GM18526 (cell line): ENCODE measurements around the gene GRB2.

Source experiments
- POLR2A ChIP-seq: IDR thresholded peaks from 3 replicates; pipeline ENCODE4 v1.6.1; 2011; ENCODE audit not compliant: insufficient read length; ENCODE audit errors: extremely low read depth

Gene GRB2

GRCh38 chr17:75345514-75346167 lies 59.8 kb downstream of the GRB2 start:
- TF ChIP-seq POLR2A = peak; percentile 26

GRCh38 chr17:75344666-75345065 lies 60.8 kb downstream of the GRB2 start:
- TF ChIP-seq POLR2A = no peak

GRCh38 chr17:75342996-75343395 lies 62.5 kb downstream of the GRB2 start:
- TF ChIP-seq POLR2A = no peak

GRCh38 chr17:75341784-75342486 lies 63.5 kb downstream of the GRB2 start:
- TF ChIP-seq POLR2A = no peak

GRCh38 chr17:75340631-75341030 lies 64.8 kb downstream of the GRB2 start:
- TF ChIP-seq POLR2A = no peak

GRCh38 chr17:75339971-75340370 lies 65.5 kb downstream of the GRB2 start:
- TF ChIP-seq POLR2A = no peak

- no peak for TF ChIP-seq POLR2A
Observed at GRCh38 chr17:75338335-75338734, 67.1 kb downstream of the GRB2 start.

- no peak for TF ChIP-seq POLR2A
Observed at GRCh38 chr17:75335315-75335714, 70.2 kb downstream of the GRB2 start.

- TF ChIP-seq POLR2A = no peak
Observed at GRCh38 chr17:75334723-75335122, 70.8 kb downstream of the GRB2 start.

- no peak for TF ChIP-seq POLR2A
Observed at GRCh38 chr17:75331671-75332070, 73.8 kb downstream of the GRB2 start.

- no peak for TF ChIP-seq POLR2A
Observed at GRCh38 chr17:75327757-75328156, 77.7 kb downstream of the GRB2 start.

- TF ChIP-seq POLR2A = no peak
Observed at GRCh38 chr17:75326226-75326848, 79.1 kb downstream of the GRB2 start.

GRCh38 chr17:75325827-75326225 lies 79.7 kb downstream of the GRB2 start:
- no peak for TF ChIP-seq POLR2A

- no peak for TF ChIP-seq POLR2A
Observed at GRCh38 chr17:75325348-75325747, 80.1 kb downstream of the GRB2 start.

GRCh38 chr17:75321506-75321905 lies 84.0 kb downstream of the GRB2 start:
- no peak for TF ChIP-seq POLR2A
